OCI-LY7 (cell line): ENCODE results near the gene RANBP3L. TPM values are rescaled to one million over a fixed set of nuclear protein-coding genes. Genes with fewer than 3 reads are reported as not detected.

ENCODE experiments used
- BruUV-seq: library from RNA; stranded (reverse); fragments of 400-500 nt; replicated peaks from 2 replicates; lab custom pipeline; 2021; lab: Mats Ljungman, UMichigan
- CTCF ChIA-PET: fragments of 300-600 bp; sonication (Branson Sonifier 250); formaldehyde crosslinking; loops from one replicate; lab custom pipeline; 2022; ENCODE audit warnings: antibody characterized with exemption; ENCODE audit not compliant: unreplicated experiment; lab: Charles Lee
- POLR2A ChIA-PET: fragments of 300-600 bp; sonication (Branson Sonifier 250); formaldehyde crosslinking; loops from one replicate; lab custom pipeline; 2022; ENCODE audit warnings: antibody characterized with exemption; lab: Charles Lee
- DNase-seq: peaks from one replicate; pipeline ENCODE4 v3.0.0-alpha.2; 2015; ENCODE audit warnings: low spot score
- H2AFZ ChIP-seq: fragments of 200-600 bp; sonication (generic), shearing (Covaris generic); 2 replicates; pipeline ENCODE4 v1.6.1; 2014; ENCODE audit warnings: mild to moderate bottlenecking, antibody characterized with exemption, low read length, moderate library complexity
- H3K27ac ChIP-seq: fragments of 200-600 bp; sonication (generic); 2 replicates; pipeline ENCODE4 v1.5.1; 2014; ENCODE audit warnings: mixed run types, low read depth, mild to moderate bottlenecking, moderate library complexity, low read length, inconsistent platforms; ENCODE audit not compliant: poor library complexity, severe bottlenecking
- H3K36me3 ChIP-seq: fragments of 200-600 bp; sonication (generic); 2 replicates; pipeline ENCODE4 v1.6.1; 2014; ENCODE audit warnings: mild to moderate bottlenecking, antibody characterized with exemption, low read length, moderate library complexity, mixed read lengths; ENCODE audit not compliant: insufficient read depth
- H3K4me1 ChIP-seq: fragments of 200-600 bp; sonication (generic); 2 replicates; pipeline ENCODE4 v1.5.1; 2014; ENCODE audit warnings: mild to moderate bottlenecking, low read length; ENCODE audit not compliant: insufficient read depth, poor library complexity, severe bottlenecking
- H3K4me2 ChIP-seq: fragments of 200-600 bp; sonication (generic); 2 replicates; pipeline ENCODE4 v1.6.1; 2014; ENCODE audit warnings: mild to moderate bottlenecking, low read length
- H3K4me3 ChIP-seq: fragments of 200-600 bp; sonication (generic); 2 replicates; pipeline ENCODE4 v1.5.1; 2014; ENCODE audit warnings: mild to moderate bottlenecking, low read depth, low read length; ENCODE audit not compliant: poor library complexity, severe bottlenecking
- H3K79me2 ChIP-seq: fragments of 200-600 bp; sonication (generic); 2 replicates; pipeline ENCODE4 v1.6.1; 2016; ENCODE audit warnings: low read depth, mild to moderate bottlenecking, low read length, moderate library complexity, mixed read lengths; ENCODE audit not compliant: insufficient read depth
- H3K9me2 ChIP-seq: fragments of 200-600 bp; sonication (generic); 2 replicates; pipeline ENCODE4 v1.6.1; 2016; ENCODE audit warnings: mild to moderate bottlenecking, low read length, mixed read lengths; ENCODE audit not compliant: insufficient read depth
- H3K9me3 ChIP-seq: fragments of 200-600 bp; sonication (generic); 2 replicates; pipeline ENCODE4 v1.6.1; 2014; ENCODE audit warnings: mild to moderate bottlenecking, mixed run types, low read length, mixed read lengths
- H4K20me1 ChIP-seq: fragments of 200-600 bp; sonication (generic); 2 replicates; pipeline ENCODE4 v1.6.1; 2014; ENCODE audit warnings: mild to moderate bottlenecking, antibody characterized with exemption, low read length, moderate library complexity, mixed read lengths; ENCODE audit not compliant: insufficient read depth
- CTCF ChIP-seq: fragments of 200-600 bp; sonication (generic); conservative IDR thresholded peaks from 2 replicates; pipeline ENCODE4 v1.5.1; 2014; ENCODE audit warnings: mild to moderate bottlenecking, antibody characterized with exemption, low read length, moderate library complexity, mixed read lengths
- EZH2phosphoT487 ChIP-seq: fragments of 200-600 bp; sonication (generic); IDR thresholded peaks from 2 replicates; pipeline ENCODE4 v1.6.1; 2018; ENCODE audit warnings: low read depth, borderline replicate concordance, mild to moderate bottlenecking, mixed run types, antibody characterized with exemption, low read length, moderate library complexity, mixed read lengths
- intact Hi-C: fragments of 100-400 bp; cut with micrococcal nuclease; formaldehyde crosslinking; loops from one replicate; pipeline ENCODE4 v1.10.0; 2022; ENCODE audit not compliant: unreplicated experiment
- total RNA-seq, 2 experiments: library from RNA; depleted of rRNA in 1 of 2; stranded (reverse); fragments of >200 nt in 1 of 2; shearing (Covaris generic) in 1 of 2; gene quantifications; 2 replicates each; pipeline ENCODE4 v1.2.3, GENCODE V29; 2014 to 2022

The RANBP3L gene
- total RNA-seq, 2 experiments from 2014 or later = not detected

- no peak for TF ChIP-seq EZH2phosphoT487
- TF ChIP-seq CTCF = no peak
- Histone ChIP-seq H3K36me3 (peaks cover 4% of the 10 kb centered on the region; the same call in 1 of the 2 replicates), H3K4me1 (peaks cover 61% of the 10 kb centered on the region), H3K9me3 (no peaks in the 10 kb centered on the region), H3K9me2 (no peaks in the 10 kb centered on the region), H2AFZ (no peak overlapping the region), H3K4me2 (peak overlapping the region; percentile 82), H3K79me2 (peaks cover 63% of the 10 kb centered on the region), H3K27ac (peak overlapping the region; percentile 85), H3K4me3 (peak overlapping the region; percentile 84), H4K20me1 (no peaks in the 10 kb centered on the region; the same call in 1 of the 2 replicates)
- intact Hi-C loops = loop anchor here (5.0 kb wide), 2 partner anchors 640 to 1320 kb away; partner anchors contain the start of genes BRIX1, NIPBL and RAD1
- BruUV-seq = no TSS peak
- ChIA-PET CTCF (interaction anchor here (0.5 to 1.0 kb wide), 2 partner anchors 150 to 158 kb away, joined by 3 read pairs; no protein-coding TSS in a partner anchor), POLR2A (interaction anchor here (0.6 to 2.2 kb wide), 10 partner anchors 10 to 397 kb away, joined by 3 to 11 read pairs (median 4); partner anchors contain the start of genes LMBRD2 and SKP2)
- DNase-seq = peak; percentile 68
Observed at GRCh38 chr5:36236801-36237200, 64.9 kb downstream of the RANBP3L start.

- Histone ChIP-seq H3K36me3 (peaks cover 4% of the 10 kb centered on the region; the same call in 1 of the 2 replicates), H3K4me2 (no peak overlapping the region), H3K4me1 (peaks cover 31% of the 10 kb centered on the region), H3K9me3 (no peaks in the 10 kb centered on the region), H4K20me1 (no peaks in the 10 kb centered on the region), H2AFZ (no peak overlapping the region), H3K4me3 (no peak overlapping the region), H3K27ac (no peak overlapping the region), H3K9me2 (no peaks in the 10 kb centered on the region), H3K79me2 (peaks cover 31% of the 10 kb centered on the region; the same call in 1 of the 2 replicates)
- TF ChIP-seq CTCF = no peak
- no peak for TF ChIP-seq EZH2phosphoT487
- no peak for DNase-seq
- intact Hi-C loops = no loop called here
- CTCF ChIA-PET = no interaction called here
- POLR2A ChIA-PET = no interaction called here
- BruUV-seq = no TSS peak
Observed at GRCh38 chr5:36232533-36232932, 69.2 kb downstream of the RANBP3L start.
